H1 (cell line): ENCODE data around the gene SH3BP2. TPM values are rescaled to one million over a fixed set of nuclear protein-coding genes. Genes with fewer than 3 reads are reported as not detected.

Experiments used
- CTCF ChIA-PET: fragments of 300-600 bp; sonication (Branson Sonifier 250); formaldehyde crosslinking; loops from one replicate; lab custom pipeline; 2021; ENCODE audit not compliant: partially characterized antibody; lab: Charles Lee
- POLR2A ChIA-PET: fragments of 300-600 bp; sonication (Branson Sonifier 250); formaldehyde crosslinking; loops from one replicate; lab custom pipeline; 2021; ENCODE audit warnings: inconsistent platforms; ENCODE audit not compliant: partially characterized antibody; lab: Charles Lee
- DNase-seq, 2 experiments: peaks; one replicate each; pipeline versions ENCODE4 v3.0.0 to v3.0.0-alpha.2; 2010 to 2022; ENCODE audit warnings: low spot score in 2 of 2, low read depth in 1 of 2, mixed read lengths in 1 of 2
- FAIRE-seq: peaks from 2 replicates; lab custom pipeline; 2011; peaks lifted over from hg19 to GRCh38; lab: Jason Lieb, UNC
- H2AFZ ChIP-seq: 2 replicates; pipeline ENCODE4 v1.8.1; 2012; ENCODE audit warnings: low read length, inconsistent platforms
- H2AK5ac ChIP-seq: 2 replicates; pipeline ENCODE4 v1.6.1; 2013; ENCODE audit warnings: low read depth, low read length
- H2BK120ac ChIP-seq: replicated peaks from 2 replicates; pipeline ENCODE3; 2013; ENCODE audit warnings: low read depth, low read length, inconsistent platforms
- H2BK12ac ChIP-seq: 2 replicates; pipeline ENCODE4 v1.6.1; 2013; ENCODE audit warnings: low read depth, low read length
- H2BK15ac ChIP-seq: 2 replicates; pipeline ENCODE4 v1.6.1; 2013; ENCODE audit warnings: low read length
- H2BK20ac ChIP-seq: 2 replicates; pipeline ENCODE4 v1.6.1; 2013; ENCODE audit warnings: low read length
- H2BK5ac ChIP-seq: 2 replicates; pipeline ENCODE4 v1.6.1; 2013; ENCODE audit warnings: low read depth, low read length
- H3K14ac ChIP-seq: 2 replicates; pipeline ENCODE4 v1.6.1; 2013; ENCODE audit warnings: inconsistent platforms; ENCODE audit not compliant: insufficient read length
- H3K18ac ChIP-seq: 2 replicates; pipeline ENCODE4 v1.6.1; 2013; ENCODE audit warnings: low read length; ENCODE audit errors: extremely low read depth
- H3K23ac ChIP-seq: 2 replicates; pipeline ENCODE4 v1.6.1; 2013; ENCODE audit warnings: inconsistent platforms; ENCODE audit not compliant: insufficient read length
- H3K23me2 ChIP-seq: 2 replicates; pipeline ENCODE4 v1.6.1; 2013; ENCODE audit warnings: low read depth, low read length
- H3K27ac ChIP-seq: 2 replicates; pipeline ENCODE4 v1.6.1; 2011; ENCODE audit warnings: low read depth, low read length, inconsistent platforms
- H3K27me3 ChIP-seq, 4 experiments: replicated peaks in 1 of 4; 1 replicate in 1 of 4; 2 replicates in 3 of 4; pipeline versions ENCODE4 v1.6.1 to v1.8.1; 2011 to 2013; ENCODE audit warnings: low read length in 3 of 4, mild to moderate bottlenecking in 3 of 4, inconsistent platforms in 2 of 4, mixed read lengths in 2 of 4, moderate library complexity in 1 of 4; ENCODE audit not compliant: control insufficient read depth in 3 of 4, insufficient read depth in 3 of 4; ENCODE audit errors: extremely low read depth in 1 of 4
- H3K36me3 ChIP-seq, 4 experiments: 2 replicates each; pipeline versions ENCODE4 v1.6.1 to v1.8.1; 2011 to 2013; ENCODE audit warnings: mild to moderate bottlenecking in 4 of 4, low read length in 3 of 4, moderate library complexity in 2 of 4, control low read depth in 1 of 4, inconsistent platforms in 1 of 4; ENCODE audit not compliant: insufficient read depth in 4 of 4, control insufficient read depth in 2 of 4
- H3K4ac ChIP-seq: replicated peaks from 2 replicates; pipeline ENCODE3; 2013; ENCODE audit warnings: low read length, low read depth, mixed read lengths, inconsistent platforms; ENCODE audit not compliant: insufficient read length
- H3K4me1 ChIP-seq, 4 experiments: replicated peaks in 1 of 4; 1 replicate in 1 of 4; 2 replicates in 3 of 4; pipeline versions ENCODE4 v1.6.1 to v1.8.1; 2011 to 2013; ENCODE audit warnings: low read length in 3 of 4, inconsistent platforms in 2 of 4, mixed read lengths in 1 of 4; ENCODE audit not compliant: insufficient read depth in 4 of 4, control insufficient read depth in 3 of 4
- H3K4me2 ChIP-seq, 2 experiments: 2 replicates each; pipeline versions ENCODE4 v1.6.1 to v1.8.1; 2011 to 2013; ENCODE audit warnings: low read depth in 2 of 2, low read length in 2 of 2, control low read depth in 1 of 2, inconsistent platforms in 1 of 2, mild to moderate bottlenecking in 1 of 2; ENCODE audit not compliant: insufficient read depth in 1 of 2
- H3K4me3 ChIP-seq, 4 experiments: fragments of 200-600, 300-600 bp in 1 of 4; sonication (generic), shearing (Covaris generic), sonication (Bioruptor Twin) in 1 of 4; 2 replicates each; pipeline versions ENCODE4 v1.5.1 to v1.8.1; 2011 to 2016; ENCODE audit warnings: low read length in 4 of 4, low read depth in 3 of 4, control low read depth in 2 of 4, inconsistent platforms in 2 of 4, mild to moderate bottlenecking in 2 of 4, mixed read lengths in 1 of 4, moderate library complexity in 1 of 4; ENCODE audit not compliant: insufficient read depth in 2 of 4; ENCODE audit errors: extremely low read depth in 1 of 4
- H3K56ac ChIP-seq: replicated peaks from 2 replicates; pipeline ENCODE3; 2013; ENCODE audit warnings: low read depth, mild to moderate bottlenecking, mixed read lengths, low read length, inconsistent platforms; ENCODE audit not compliant: insufficient read length
- H3K79me1 ChIP-seq: 2 replicates; pipeline ENCODE4 v1.6.1; 2013; ENCODE audit warnings: low read depth, low read length, control low read depth
- H3K79me2 ChIP-seq, 2 experiments: 2 replicates each; pipeline versions ENCODE4 v1.6.1 to v1.8.1; 2012 to 2013; ENCODE audit warnings: low read length in 2 of 2, mild to moderate bottlenecking in 2 of 2, inconsistent platforms in 1 of 2; ENCODE audit not compliant: insufficient read depth in 2 of 2, control insufficient read depth in 1 of 2
- H3K9ac ChIP-seq, 4 experiments: replicated peaks in 1 of 4; 1 replicate in 1 of 4; 2 replicates in 3 of 4; pipeline versions ENCODE4 v1.6.1 to v1.8.1; 2011 to 2013; ENCODE audit warnings: low read depth in 3 of 4, low read length in 3 of 4, control low read depth in 2 of 4, mild to moderate bottlenecking in 2 of 4, moderate library complexity in 2 of 4, inconsistent platforms in 1 of 4; ENCODE audit errors: extremely low read depth in 1 of 4
- H3K9me3 ChIP-seq, 2 experiments: 2 replicates each; pipeline versions ENCODE4 v1.6.1 to v1.8.1; 2012 to 2013; ENCODE audit warnings: mild to moderate bottlenecking in 2 of 2, moderate library complexity in 2 of 2, control low read depth in 1 of 2, inconsistent platforms in 1 of 2, low read depth in 1 of 2, low read length in 1 of 2, mixed read lengths in 1 of 2; ENCODE audit not compliant: insufficient read depth in 2 of 2
- H4K20me1 ChIP-seq, 2 experiments: replicated peaks in 1 of 2; 2 replicates each; pipeline versions ENCODE3 to v1.8.1; 2011 to 2013; ENCODE audit warnings: inconsistent platforms in 2 of 2, low read length in 2 of 2, mild to moderate bottlenecking in 1 of 2; ENCODE audit not compliant: insufficient read depth in 2 of 2, control insufficient read depth in 1 of 2
- H4K5ac ChIP-seq: 2 replicates; pipeline ENCODE4 v1.6.1; 2013; ENCODE audit warnings: low read length, low read depth, mixed read lengths, inconsistent platforms; ENCODE audit not compliant: insufficient read length
- H4K8ac ChIP-seq: 2 replicates; pipeline ENCODE4 v1.8.0; 2013; ENCODE audit warnings: mild to moderate bottlenecking, moderate library complexity, low read length, inconsistent platforms; ENCODE audit not compliant: insufficient read depth; ENCODE audit errors: extremely low read depth
- H4K91ac ChIP-seq: replicated peaks from 2 replicates; pipeline ENCODE3; 2013; ENCODE audit warnings: low read length, mixed read lengths, inconsistent platforms; ENCODE audit not compliant: insufficient read length
- CBX8 ChIP-seq: fragments of 300-800, 300-1000 bp; sonication (generic); IDR thresholded peaks from 2 replicates; pipeline ENCODE4 v1.7.1; 2016; ENCODE audit warnings: low read depth, low read length, borderline replicate concordance
- SRF ChIP-seq: IDR thresholded peaks from 2 replicates; pipeline ENCODE4 v1.6.1; 2011; ENCODE audit warnings: mild to moderate bottlenecking, low read depth, low read length, moderate library complexity
- WGBS, 2 experiments: shearing (Covaris generic) in 1 of 2; methylation state at CpG; one replicate each; pipeline versions ENCODE4 v1.1.6 to v1.1.7; 2013 to 2015; ENCODE audit warnings: low lambda C conversion rate in 2 of 2, mixed read lengths in 2 of 2, inconsistent platforms in 1 of 2, low coverage in 1 of 2, missing lambda C conversion rate in 1 of 2; ENCODE audit not compliant: insufficient replicate concordance in 2 of 2, insufficient coverage in 1 of 2, insufficient read length in 1 of 2; ENCODE audit errors: extremely low coverage in 1 of 2, missing lambda C conversion rate in 1 of 2; 5-methylcytosine and 5-hydroxymethylcytosine counted together
- polyA plus RNA-seq, 7 experiments: library from polyadenylated mRNA; depleted of rRNA in 3 of 7; stranded (reverse) in 5 of 7; unstranded in 2 of 7; fragments of >200 nt in 5 of 7; fragments of 200-250 nt in 2 of 7; gene quantifications; 1 replicate in 5 of 7; 2 replicates in 1 of 7; 4 replicates in 1 of 7; pipeline versions ENCODE4 v1.2.1 to v1.2.3, GENCODE V29; 2011 to 2013; ENCODE audit warnings: missing spikeins in 2 of 7, mixed read lengths in 2 of 7
- total RNA-seq: library from RNA; stranded (reverse); fragmentation: NEBNext Ultra II Directional; extraction: Animal tissue kit (Norgen Biotek cat#: 25700); gene quantifications from 2 replicates; pipeline ENCODE4 v1.2.1, GENCODE V29; 2021
- TF ChIP-seq, protein P1 (sequence below): IDR thresholded peaks from 2 replicates; pipeline ENCODE4 v1.6.1; 2011; ENCODE audit warnings: low read depth, mild to moderate bottlenecking, low read length; ENCODE audit not compliant: insufficient read depth

The SH3BP2 gene
- total and polyA plus RNA-seq, 2 of the 8 experiments (the other 6 are each of a cell fraction or from before 2014, with no cell fraction given): 27.4 to 31.4 TPM

- H3K4me3 ChIP-seq: no peak overlapping the region
- H3K9ac ChIP-seq: no peak overlapping the region
- H3K36me3 ChIP-seq: no peaks in the 10 kb centered on the region
- H3K4me1 ChIP-seq: peaks cover 0 to 23% (median 15%) of the 10 kb centered on the region in 4 experiments; a peak in 6 of 7 replicates
- H3K14ac ChIP-seq: no peak overlapping the region
- WGBS, 2 experiments: 84% methylated on average over 7 of the region's 7 CpGs; no CpG with 5 or more reads in 1 of the 2 experiments
- no peak overlapping the region for H3K4me2 ChIP-seq
- H3K4ac ChIP-seq: no peak overlapping the region
- POLR2A ChIA-PET: interaction anchor here (0.9 to 2.9 kb wide), 4 partner anchors 8 to 23 kb away, joined by 3 to 14 read pairs (median 4); no protein-coding TSS in a partner anchor
- no peak for FAIRE-seq
- H2AFZ ChIP-seq: no peak overlapping the region
- no peak overlapping the region for H2BK15ac ChIP-seq
- no peak overlapping the region for H3K23ac ChIP-seq
- no peak overlapping the region for H3K18ac ChIP-seq
- no peaks in the 10 kb centered on the region for H3K9me3 ChIP-seq
- H3K79me1 ChIP-seq: peaks cover 13% of the 10 kb centered on the region
- H3K23me2 ChIP-seq: peaks cover 3% of the 10 kb centered on the region; the same call in 1 of the 2 replicates
- H3K79me2 ChIP-seq: peaks cover 0 to 7% of the 10 kb centered on the region in 2 experiments; a peak in 1 of 4 replicates
- CTCF ChIA-PET: interaction anchor here (0.9 to 1.3 kb wide), 2 partner anchors 27 to 51 kb away, joined by 3 read pairs; no protein-coding TSS in a partner anchor
- 0 out of 2 replicates have a peak overlapping the region, but pooled peaks have one; percentile 15 for H2AK5ac ChIP-seq
- H4K20me1 ChIP-seq: peaks cover 0 to 7% of the 10 kb centered on the region in 2 experiments
- H3K27ac ChIP-seq: no peak overlapping the region
- TF ChIP-seq, protein P1, sequence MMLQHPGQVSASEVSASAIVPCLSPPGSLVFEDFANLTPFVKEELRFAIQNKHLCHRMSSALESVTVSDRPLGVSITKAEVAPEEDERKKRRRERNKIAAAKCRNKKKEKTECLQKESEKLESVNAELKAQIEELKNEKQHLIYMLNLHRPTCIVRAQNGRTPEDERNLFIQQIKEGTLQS: no peak
- TF ChIP-seq CBX8 (no peak), SRF (no peak)
- H4K8ac ChIP-seq: peak overlapping the region; percentile 40; the same call in 1 of the 2 replicates
- peaks cover 0 to 7% (median 0%) of the 10 kb centered on the region in 4 experiments; a peak in 2 of 7 replicates for H3K27me3 ChIP-seq
- DNase-seq: no peak
- H4K5ac ChIP-seq: no peak overlapping the region
- no peak overlapping the region for H2BK5ac ChIP-seq
- H2BK12ac ChIP-seq: no peak overlapping the region
- no peak overlapping the region for H3K56ac ChIP-seq
- no peak overlapping the region for H2BK120ac ChIP-seq
- no peak overlapping the region for H2BK20ac ChIP-seq
- peak overlapping the region; percentile 27 for H4K91ac ChIP-seq
Measured at GRCh38 chr4:2814627-2815270, 21.9 kb downstream of the SH3BP2 start.
